ENCODE data around the gene PPP1R13L.

DNA sequence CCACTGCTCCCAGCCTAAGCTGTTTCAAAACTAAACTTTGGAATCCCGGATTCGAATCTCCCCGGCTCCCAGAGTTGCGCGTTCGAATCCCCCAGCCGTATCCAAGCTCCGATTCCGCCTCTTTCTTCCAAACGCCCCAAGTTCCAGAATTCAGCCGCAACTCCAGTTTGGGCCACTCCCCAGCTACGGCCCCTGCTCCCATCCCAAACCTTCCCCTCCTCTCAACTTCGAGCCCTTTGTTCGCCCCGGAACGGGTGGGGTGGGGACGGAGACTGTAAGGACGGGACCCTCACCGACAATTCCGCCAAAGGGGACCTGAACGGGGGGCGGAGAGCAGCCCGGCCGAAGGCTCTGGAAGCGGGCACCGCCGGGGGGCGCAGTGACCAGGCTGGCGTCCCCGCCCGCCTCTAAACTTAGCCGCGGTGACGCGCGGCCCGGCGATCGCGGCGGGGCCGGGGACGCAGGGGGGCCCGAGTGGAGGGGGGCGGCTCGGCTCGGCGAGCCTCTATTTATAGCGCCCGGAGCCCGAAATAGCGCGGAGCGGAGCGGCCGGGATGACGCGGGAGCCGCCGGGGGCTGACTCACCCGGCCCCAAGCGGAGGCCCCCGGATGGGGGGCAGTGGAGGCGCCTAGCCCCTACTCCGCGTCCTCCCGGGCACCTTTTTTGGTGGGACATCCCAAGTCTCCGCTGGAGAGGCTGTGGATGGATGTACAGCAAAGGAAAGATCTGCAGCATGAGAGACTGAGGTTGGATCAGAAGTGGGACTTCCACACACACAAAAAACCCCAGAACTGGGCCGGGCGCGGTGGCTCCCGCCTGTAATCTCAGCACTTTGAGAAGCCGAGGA is 23.7 kb upstream of the PPP1R13L start:
- TF ChIP-seq POLR2A (IDR thresholded peaks at IDR 0.05; ENCODE audit: low read length) (no peak), GATA1 (IDR thresholded peaks at IDR 0.05; ENCODE audit: low read depth, low read length) (no peak)

Measured in erythroblast (primary cell).